ENCODE data around the gene ERMAP. TPM values are rescaled to one million over a fixed set of nuclear protein-coding genes. Genes with fewer than 3 reads are reported as not detected.
"Not testable (repeated sequence)": the region's sequence is repeated elsewhere in the genome, so short reads cannot be mapped to it uniquely, and the experiment has no call there.

The ERMAP gene
- total RNA-seq, 2 experiments from 2014 or later: 2.5 to 3.0 TPM

DNA sequence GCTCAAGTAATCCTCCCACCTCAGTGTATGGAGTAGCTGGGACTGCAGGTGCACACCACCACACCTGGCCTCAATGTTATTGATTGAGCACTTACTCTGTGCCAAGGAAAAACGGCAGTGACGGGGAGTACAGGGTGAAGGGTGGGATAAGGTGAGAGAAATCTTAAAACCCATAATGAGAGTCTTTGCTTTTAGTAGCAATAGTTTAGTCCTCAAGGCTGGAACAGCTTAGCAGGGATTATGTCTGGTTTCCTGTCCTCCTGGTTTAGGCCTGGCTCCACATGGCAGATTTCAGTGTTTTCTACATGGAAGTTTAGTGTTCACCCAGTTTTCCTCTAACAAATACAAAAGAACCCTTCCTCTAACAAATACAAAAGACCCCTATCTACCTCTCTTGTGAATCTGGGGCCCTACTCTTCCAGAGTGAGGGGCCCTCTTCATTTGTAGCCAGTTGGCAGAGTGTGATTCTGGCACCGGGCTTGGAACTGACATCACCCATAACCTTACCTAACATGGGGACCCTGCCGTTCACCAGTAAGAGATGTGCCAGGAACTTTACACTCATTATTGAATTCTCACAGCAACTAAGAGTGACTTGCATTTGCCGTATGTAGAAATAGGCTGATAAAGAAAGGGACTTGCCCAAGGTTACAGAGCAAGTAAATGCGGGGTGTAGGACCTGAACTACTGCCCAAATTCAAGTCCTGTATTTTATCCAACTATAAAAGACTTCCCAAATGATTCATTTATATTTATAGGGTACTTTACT is 36.4 kb downstream of the ERMAP start:
- POLR2A ChIA-PET: no interaction called here
- CTCF ChIA-PET: interaction anchor here (0.6 kb wide), 1 partner anchor 17 kb away, joined by 3 read pairs; no protein-coding TSS in a partner anchor

DNA sequence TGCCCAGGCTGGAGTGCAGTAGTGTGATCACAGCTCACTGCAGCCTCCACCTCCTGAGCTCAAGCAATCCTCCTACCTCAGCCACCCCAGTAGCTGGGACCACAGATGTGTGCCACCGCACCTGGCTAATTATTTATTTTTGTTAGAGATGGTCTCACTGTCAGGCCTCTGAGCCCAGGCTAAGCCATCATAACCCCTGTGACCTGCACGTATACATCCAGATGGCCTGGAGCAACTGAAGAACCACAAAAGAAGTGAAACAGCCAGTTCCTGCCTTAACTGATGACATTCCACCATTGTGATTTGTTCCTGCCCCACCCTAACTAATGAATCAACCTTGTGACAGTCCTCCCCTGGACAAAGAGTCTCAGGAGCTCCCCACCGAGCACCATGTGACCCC is 39.6 kb downstream of the ERMAP start:
- POLR2A ChIA-PET, CTCF ChIA-PET: not testable (repeated sequence)

DNA sequence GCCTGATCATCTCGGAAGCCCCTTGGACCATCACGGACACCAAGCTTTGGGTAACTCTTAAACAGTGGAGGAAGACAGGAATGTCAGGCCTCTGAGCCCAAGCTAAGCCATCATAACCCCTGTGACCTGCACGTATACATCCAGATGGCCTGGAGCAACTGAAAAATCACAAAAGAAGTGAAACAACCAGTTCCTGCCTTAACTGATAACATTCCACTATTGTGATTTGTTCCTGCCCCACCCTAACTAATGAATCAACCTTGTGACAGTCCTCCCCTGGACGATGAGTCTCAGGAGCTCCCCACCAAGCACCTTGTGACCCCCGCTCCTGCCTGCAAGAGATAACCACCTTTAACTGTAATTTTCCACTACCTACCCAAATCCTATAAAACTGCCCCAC is 42.4 kb downstream of the ERMAP start:
- CTCF ChIA-PET, POLR2A ChIA-PET: not testable (repeated sequence)

DNA sequence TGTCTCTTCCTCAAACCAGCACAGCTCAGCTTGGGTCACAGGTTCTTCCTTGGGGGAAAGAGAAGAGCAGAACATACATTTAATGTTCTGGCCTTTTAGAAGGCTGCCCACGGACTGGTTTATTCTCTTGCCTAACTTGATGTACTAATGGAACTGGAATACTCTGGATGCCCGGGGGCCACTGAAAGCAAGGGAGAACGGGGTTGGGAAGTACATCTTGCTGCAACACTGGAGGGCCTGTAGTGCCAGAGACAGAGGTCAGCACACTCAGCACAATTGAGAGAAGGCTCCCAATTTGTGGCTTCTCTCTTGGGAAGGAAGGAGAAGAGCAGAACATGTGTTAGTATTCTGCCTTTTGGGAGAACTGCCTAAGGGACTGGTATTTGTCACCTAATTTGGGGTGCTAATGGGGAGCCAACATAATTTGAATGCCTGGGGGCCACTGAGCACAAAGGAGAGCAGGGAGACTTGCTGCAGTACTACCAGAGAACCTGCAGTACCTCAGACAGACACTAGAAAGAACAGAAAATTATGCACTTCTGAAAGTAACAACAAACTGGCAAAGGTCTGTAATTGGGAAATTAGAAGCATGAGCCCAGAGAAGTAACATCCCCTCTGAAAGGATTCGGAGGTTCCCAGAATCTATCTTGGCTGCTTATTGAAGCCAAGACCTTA is 43.6 kb downstream of the ERMAP start:
- ChIA-PET CTCF (no interaction called here), POLR2A (no interaction called here)

DNA sequence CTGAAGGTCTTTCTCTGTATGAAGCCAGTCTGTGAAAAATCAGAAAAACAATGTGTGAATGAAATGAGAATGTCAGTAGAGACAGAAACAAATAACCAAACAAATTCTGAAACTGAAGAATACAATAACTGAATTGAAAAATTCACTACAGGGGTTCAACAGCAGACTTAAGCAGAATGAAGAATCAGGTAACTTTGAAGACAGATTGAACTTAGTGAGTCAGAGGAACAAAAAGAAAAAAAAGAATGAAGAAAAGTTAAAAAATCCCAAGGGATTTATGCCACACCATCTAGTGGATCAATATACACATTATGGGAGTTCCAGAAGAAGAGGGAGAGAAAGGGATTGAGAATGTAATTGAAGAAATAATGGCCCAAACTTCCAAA is 44.1 kb downstream of the ERMAP start:
- POLR2A ChIA-PET: no interaction called here
- CTCF ChIA-PET: no interaction called here

DNA sequence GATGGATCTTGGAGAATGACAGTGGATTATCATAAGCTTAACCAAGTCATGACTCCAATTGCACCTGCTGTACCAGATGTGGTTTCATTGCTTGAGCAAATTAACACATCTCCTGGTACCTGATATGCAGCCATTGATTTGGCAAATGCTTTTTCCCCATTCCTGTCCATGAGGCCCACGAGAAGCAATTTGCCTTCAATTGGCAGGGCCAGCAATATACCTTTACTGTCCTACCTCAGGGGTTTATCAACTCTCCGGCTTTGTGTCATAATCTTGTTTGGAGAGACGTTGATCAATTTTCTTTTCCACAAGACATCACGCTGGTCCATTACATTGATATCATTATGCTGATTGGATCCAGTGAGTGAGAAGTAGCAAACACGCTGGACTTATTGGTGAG is 49.6 kb downstream of the ERMAP start:
- POLR2A ChIA-PET: interaction anchor here (1.0 kb wide), 1 partner anchor 20 kb away, joined by 3 read pairs; the partner anchor contains the start of gene ZNF691
- CTCF ChIA-PET: no interaction called here

DNA sequence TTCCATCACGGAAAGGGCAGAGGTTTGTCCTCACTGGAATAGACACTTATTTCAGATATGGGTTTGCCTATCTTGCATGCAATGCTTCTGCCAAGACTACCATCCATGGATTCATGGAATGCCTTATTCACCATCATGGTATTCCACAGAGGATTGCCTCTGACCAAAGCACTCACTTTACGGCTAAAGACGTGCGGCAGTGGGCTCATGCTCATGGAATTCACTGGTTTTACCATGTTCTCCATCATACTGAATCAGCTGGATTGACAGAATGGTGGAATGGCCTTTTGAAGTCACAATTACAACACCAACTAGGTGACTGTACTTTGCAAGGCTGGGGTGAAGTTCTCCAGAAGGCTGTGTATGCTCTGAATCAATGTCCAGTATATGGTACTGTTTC is 51.5 kb downstream of the ERMAP start:
- POLR2A ChIA-PET, CTCF ChIA-PET: not testable (repeated sequence)

DNA sequence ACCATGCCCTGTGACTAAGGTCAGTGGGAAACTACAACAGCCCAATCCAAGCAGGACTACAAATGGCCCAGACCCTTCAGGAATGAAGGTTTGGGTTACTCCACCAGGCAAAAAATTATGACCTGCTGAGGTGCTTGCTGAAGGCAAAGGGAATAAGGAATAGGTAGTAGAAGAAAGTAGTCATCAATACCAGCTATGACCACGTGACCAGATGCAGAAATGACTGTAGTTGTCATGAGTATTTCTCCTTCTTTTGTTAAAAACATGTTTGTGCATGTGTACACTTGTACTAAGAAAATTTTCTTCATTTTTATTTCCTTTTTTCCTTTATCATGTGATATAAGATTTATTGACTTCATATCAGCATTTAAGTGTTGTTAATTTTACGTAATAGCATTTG is 52.3 kb downstream of the ERMAP start:
- POLR2A ChIA-PET, CTCF ChIA-PET: not testable (repeated sequence)

DNA sequence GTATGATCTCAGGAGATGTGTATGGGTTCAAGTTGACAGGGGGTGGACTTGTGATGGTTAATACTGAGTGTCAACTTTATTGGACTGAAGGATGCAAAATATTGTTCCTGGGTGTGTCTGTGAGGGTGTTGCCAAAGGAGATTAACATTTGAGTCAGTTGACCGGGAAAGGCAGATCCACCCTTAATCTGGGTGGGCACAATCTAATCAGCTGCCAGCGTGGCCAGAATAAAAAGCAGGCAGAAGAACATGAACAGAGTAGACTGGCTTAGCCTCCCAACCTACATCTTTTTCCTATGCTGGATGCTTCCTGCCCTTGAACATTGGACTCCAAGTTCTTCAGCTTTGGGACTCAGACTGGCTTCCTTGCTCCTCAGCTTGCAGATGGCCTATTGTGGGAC is 52.8 kb downstream of the ERMAP start:
- POLR2A ChIA-PET, CTCF ChIA-PET: not testable (repeated sequence)

DNA sequence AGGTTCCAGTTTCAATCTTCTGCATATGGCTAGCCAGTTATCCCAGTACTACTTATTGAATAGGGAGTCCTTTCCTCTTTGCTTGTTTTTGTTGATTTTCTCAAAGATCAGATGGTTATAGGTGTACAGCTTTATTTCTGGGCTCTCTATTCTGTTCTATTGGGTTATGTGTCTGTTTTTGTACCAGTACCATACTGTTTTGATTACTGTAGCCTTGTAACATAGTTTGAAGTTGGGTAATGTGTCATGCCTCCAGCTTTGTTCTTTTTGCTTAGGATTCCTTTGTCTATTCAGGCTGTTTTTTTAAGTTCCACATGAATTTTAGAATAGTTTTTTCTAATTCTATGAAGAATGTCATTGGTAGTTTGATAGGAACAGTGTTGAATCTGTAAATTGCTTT is 56.2 kb downstream of the ERMAP start:
- POLR2A ChIA-PET, CTCF ChIA-PET: not testable (repeated sequence)

DNA sequence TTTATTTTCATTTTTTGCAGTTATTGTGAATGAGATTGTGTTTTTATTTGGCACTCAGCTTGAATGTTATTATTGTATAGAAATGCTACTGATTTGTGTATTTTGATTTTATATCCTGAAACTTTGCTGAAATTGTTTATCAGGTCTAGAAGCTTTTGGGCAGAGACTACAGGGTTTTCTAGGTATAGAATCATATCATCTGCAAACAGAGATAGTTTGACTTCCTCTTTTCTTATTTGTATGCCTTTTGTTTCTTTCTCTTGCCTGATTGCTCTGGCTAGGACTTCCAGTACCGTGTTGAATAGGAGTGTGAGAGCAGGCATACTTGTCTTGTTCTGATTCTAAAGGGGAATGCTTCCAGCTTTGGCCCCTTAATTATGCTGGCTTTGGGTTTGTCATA is 56.7 kb downstream of the ERMAP start:
- ChIA-PET POLR2A (no interaction called here), CTCF (interaction anchor here (0.6 to 1.0 kb wide), 3 partner anchors 11 to 218 kb away, joined by 3 to 7 read pairs (median 4); no protein-coding TSS in a partner anchor)

DNA sequence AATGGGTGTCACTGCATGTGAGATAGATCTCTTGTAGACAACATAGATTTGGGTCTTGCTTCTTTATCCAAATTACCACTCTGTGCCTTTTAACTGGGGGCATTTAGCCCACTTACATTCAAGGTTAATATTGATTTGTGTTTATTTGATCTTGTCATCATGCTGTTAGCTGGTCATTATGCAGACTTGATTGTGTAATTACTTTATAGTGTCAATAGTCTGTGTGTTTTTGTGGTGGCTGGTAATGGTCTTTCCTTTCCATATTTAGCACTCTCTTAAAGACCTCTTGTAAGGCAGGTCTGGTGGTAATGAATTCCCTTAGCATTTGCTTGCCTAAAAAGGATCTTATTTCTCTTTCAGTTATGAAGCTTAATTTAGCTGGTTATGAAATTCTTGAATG is 59.1 kb downstream of the ERMAP start:
- POLR2A ChIA-PET: no interaction called here
- CTCF ChIA-PET: interaction anchor here (1.1 kb wide), 1 partner anchor 198 kb away, joined by 3 read pairs; no protein-coding TSS in a partner anchor

DNA sequence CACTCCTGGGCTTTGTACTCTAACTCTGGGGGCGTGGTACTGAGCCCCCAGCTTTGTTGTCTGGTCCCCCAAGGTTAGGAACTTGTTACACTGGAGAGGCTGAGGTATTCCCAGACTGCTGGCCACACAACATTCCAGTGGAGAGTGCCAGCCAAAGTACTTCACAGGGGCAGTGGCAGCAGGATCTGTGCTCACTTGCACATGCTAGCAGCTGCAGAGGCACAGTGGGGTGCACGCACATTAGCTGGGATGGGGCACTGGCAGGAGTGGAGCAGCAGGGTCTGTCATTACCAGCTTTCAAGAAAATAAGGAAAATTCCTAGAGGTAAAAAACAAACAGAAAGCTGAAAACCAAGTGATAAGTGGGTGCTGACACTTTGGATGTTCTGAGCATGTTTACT is 60.5 kb downstream of the ERMAP start:
- ChIA-PET POLR2A (no interaction called here), CTCF (no interaction called here)

DNA sequence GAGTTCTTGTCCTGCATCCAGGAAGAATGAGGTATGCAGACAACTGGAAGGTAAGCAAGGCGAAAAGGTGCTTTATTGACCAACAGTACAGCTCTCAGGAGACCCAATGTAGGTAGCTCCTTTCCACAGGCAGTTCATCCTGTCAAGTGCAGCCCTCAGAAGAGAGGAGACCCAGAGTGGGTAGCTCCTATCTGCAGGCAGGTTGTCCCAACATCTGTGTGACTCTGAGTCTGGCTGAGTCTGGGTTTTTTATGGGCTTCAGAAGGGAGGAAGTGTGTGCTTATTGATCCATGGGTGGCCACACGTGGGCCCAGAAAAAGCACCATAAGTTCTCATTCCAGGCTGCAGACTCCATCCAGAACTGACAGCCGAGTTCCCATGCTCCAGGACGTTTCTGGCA is 63.5 kb downstream of the ERMAP start:
- POLR2A ChIA-PET: no interaction called here
- CTCF ChIA-PET: interaction anchor here (0.5 kb wide), 1 partner anchor 123 kb away, joined by 3 read pairs; no protein-coding TSS in a partner anchor

DNA sequence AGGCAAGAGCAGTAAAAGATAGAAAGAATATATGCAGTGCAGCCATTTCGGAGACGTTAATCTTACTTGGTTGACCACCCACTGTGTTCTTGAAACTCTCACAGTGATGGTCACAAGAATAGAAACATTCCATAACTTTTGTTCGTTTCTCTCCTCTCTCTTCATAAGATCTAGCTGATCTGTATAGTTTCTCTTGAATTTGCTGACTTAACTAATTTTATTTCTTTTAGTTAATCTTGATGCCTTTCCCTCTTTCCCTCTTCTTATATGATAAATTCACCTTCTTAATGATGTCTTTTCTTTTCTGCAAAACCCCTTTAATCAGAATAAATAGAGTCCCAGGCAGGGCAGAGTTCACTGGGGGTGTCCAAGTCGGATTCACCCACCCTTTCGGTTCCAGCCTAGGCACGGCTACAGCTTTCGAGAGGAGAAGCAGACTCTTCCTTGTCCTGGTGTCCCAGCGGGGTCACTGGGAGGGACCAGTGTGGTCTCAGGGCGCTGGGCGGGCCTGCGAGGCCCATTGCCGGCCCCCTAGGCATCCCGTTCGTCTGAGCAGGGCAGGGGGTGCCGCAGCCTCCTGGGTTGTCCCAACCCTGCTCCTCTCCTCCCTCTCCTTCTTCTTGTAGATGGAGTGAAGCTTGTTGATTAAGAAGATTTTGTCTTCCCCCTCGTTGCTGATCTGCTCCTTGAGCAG is 69.3 kb downstream of the ERMAP start:
- ChIA-PET CTCF (no interaction called here), POLR2A (no interaction called here)

DNA sequence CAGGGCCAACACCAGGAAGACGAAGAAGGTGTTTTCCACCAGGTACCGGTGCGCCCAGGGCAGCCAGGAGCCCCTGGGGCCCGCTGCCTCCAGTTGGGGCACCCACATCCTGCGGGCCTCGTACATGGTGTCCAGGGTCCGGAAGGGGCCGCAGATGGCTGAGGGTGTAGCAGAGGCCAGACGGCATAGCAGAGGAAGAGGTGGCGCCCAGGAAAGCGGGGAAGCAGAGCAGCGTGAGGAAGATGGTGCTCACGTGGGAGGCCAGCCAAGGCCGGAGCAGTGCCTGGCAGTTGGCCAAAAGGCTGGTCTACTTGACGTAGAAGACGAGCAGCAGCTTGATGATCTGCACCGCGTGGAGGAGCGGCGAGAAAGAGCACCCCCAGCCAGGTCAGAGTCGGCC is 69.9 kb downstream of the ERMAP start:
- POLR2A ChIA-PET: no interaction called here

DNA sequence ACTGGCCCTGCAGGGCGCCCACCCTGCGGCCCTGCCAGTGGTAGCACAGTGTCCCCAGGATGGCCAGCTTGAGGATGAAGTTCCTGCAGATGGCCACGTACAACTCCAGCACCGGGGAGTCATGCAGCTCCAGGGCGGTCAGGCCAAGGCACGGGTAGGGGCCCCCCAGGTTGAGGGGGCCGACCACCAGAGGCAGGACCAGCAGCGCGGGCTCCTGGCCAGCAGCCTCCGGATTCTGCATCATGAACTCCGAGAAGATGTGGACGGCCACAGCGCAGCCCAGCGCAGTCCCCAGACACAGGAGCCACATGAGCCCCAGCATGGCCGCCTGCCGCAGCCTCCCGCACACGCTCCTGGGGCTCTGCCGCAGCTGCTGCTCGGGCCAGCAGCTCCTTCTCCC is 70.4 kb downstream of the ERMAP start:
- POLR2A ChIA-PET: no interaction called here
- CTCF ChIA-PET: no interaction called here

More for the DNA sequence above, 69.9 kb downstream of the ERMAP start:
- CTCF ChIA-PET: no interaction called here

DNA sequence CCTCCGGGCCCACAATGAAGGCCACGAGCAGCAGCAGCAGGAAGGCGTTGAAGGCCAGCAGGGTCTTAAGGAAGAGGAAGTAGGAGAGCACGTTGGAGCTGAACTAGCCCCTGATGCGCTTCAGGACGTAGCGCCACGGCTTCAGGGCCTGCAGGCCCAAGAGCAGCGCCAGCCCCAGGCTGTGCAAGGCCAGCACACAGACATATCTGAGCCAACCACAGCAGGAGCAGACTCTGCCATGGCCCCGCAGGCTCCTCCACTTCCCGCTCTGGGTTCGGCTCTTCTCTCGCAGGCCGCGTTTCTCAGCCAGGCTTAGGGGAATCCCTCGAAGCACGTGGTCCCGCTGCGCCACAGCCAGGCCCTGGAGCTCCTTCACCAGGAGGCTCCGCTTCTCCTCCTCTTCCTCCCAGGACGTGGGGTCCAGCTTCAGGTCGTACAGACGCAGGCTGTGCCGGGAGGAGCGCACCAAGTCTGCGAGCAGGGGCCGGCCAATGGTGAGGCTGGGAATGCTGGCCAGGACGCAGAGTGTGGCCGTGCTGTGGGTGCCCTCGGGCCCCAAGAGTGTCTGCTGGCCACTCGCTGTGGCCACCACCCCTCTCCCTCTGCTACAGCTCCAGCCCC is 71.2 kb downstream of the ERMAP start:
- POLR2A ChIA-PET: no interaction called here
- CTCF ChIA-PET: no interaction called here

DNA sequence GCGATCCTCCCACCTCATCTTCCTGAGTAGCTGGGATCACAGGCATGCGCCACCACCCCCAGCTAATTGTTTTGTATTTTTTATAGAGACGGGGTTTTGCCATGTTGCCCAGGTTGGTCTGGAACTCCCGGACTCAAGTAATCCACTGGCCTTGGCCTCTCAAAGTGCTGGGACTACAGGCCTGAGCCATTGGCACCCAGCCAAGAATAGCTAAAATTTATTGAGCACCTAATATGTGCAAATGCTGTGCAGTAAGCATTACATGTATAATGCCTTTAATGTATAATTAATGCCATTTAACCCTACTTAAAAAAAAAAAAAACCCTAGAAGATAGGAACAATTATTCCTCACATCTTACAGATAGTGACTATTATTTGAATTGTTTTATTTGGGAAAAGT is 72.3 kb downstream of the ERMAP start:
- ChIA-PET POLR2A (no interaction called here), CTCF (interaction anchor here (0.7 kb wide), 1 partner anchor 67 kb away, joined by 3 read pairs; no protein-coding TSS in a partner anchor)

DNA sequence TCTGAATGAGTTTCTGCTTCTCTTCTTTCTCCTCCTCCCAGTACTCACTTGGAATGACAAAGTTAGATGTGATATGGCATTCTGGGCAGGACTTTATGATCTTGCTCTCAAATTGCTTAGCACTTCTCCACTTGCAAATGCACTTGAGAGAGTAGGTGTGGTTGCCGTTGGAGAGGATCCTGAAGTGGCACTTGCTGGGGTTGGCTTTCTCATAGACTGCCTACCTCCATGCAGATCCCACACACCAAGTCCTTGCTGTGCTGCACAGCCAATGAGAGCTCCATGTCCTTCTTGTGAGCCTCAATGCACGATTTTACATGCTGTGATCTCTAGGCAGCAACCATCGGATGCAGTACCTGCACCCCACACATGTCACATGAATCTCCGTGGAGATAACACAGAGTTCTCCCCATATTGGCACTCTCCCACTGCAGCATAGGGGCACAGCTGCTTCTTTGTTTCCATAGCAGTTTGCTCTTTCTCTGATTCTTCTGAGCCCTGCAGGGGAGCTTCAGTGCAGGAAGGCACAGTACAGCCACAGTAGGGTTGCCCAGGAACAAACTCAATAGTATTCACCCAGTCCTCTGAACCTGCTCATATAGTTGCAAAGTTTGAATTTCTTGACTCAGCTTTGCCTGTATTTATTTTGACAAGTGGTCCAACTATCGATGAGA is 74.7 kb downstream of the ERMAP start:
- POLR2A ChIA-PET: no interaction called here
- CTCF ChIA-PET: interaction anchor here (0.6 kb wide), 2 partner anchors 82 to 300 kb away, joined by 3 to 5 read pairs; no protein-coding TSS in a partner anchor
